ENCODE results near the gene FBXW12. TPM values are rescaled to one million over a fixed set of nuclear protein-coding genes. Genes with fewer than 3 reads are reported as not detected.

Gene FBXW12
- total RNA-seq, 1 experiment from 2014 or later: 2.0 TPM

DNA sequence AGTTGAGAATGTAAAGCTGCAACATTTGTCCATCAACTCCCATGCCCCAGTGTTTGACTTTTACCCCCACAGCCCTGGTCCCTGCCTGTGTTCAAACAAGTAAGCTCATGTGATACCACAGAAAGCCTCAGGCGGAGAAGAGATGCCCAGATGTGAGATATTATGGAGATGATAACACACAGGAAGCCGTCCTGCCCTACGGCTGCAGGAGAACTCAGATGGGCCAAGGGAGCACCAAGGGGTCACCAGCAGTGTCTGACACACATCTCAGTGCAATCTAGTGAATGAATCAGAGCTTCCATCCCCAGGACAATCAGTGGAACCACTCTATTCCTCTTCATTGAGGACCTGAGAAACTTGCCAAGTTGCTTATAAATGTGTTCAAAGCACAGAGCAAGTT, 24.5 kb upstream of the FBXW12 start:
- ATAC-seq (no peak), DNase-seq (ENCODE audit: low spot score) (no peak)
- TF ChIP-seq, protein P1, sequence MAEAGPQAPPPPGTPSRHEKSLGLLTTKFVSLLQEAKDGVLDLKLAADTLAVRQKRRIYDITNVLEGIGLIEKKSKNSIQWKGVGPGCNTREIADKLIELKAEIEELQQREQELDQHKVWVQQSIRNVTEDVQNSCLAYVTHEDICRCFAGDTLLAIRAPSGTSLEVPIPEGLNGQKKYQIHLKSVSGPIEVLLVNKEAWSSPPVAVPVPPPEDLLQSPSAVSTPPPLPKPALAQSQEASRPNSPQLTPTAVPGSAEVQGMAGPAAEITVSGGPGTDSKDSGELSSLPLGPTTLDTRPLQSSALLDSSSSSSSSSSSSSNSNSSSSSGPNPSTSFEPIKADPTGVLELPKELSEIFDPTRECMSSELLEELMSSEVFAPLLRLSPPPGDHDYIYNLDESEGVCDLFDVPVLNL (CRISPR knock-in tag; IDR thresholded peaks at IDR 0.05; ENCODE audit: borderline replicate concordance, low read depth): no peak
- ChIA-PET POLR2A (no interaction called here), CTCF (interaction anchor here (0.8 to 2.6 kb wide), 4 partner anchors 53 to 153 kb away, joined by 3 to 11 read pairs (median 5); no protein-coding TSS in a partner anchor)
- Mint-ChIP-seq H3K4me3 (no peak overlapping the region), H3K36me3 (no peaks in the 10 kb centered on the region), H3K4me1 (no peaks in the 10 kb centered on the region), H3K9me3 (no peaks in the 10 kb centered on the region), H3K27me3 (ENCODE audit: low read depth) (peaks cover 45% of the 10 kb centered on the region), H3K27ac (no peak overlapping the region)

DNA sequence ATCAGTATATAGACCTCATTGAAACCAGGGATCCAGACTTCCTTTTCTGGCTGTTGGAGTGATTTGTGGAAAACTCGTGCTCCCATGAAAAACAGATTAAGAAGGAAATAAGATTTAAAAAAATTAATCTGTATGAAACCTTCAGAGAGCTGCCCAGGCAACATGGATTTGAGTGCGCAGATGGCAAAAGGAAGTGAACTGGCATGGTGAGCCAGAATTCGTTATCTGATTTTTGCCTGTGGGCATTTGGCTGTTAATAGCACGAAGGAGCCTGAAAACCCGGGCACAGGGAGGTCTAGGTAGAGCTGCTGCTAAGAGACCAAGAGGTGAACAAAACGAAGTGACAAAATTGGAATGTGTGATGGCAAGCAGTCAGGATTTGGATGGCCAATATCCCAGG, 19.5 kb upstream of the FBXW12 start:
- TF ChIP-seq E2F5 (CRISPR knock-in tag; IDR thresholded peaks at IDR 0.05) (no peak), ATF1 (CRISPR knock-in tag; IDR thresholded peaks at IDR 0.05) (no peak), ZSCAN18 (CRISPR knock-in tag; IDR thresholded peaks at IDR 0.05) (no peak), ZNF423 (CRISPR knock-in tag; IDR thresholded peaks at IDR 0.05) (no peak), ZBTB21 (CRISPR knock-in tag; IDR thresholded peaks at IDR 0.05; ENCODE audit: borderline replicate concordance) (no peak), ESRRA (CRISPR knock-in tag; IDR thresholded peaks at IDR 0.05; ENCODE audit: borderline replicate concordance) (no peak), ZMAT4 (CRISPR knock-in tag; IDR thresholded peaks at IDR 0.05) (no peak), USF1 (CRISPR knock-in tag; IDR thresholded peaks at IDR 0.05) (no peak), NR3C1 (CRISPR knock-in tag; conservative IDR thresholded peaks at IDR 0.05; ENCODE audit: low read depth) (no peak), SMAD4 (CRISPR knock-in tag; IDR thresholded peaks at IDR 0.05) (no peak), MAX (CRISPR knock-in tag; IDR thresholded peaks at IDR 0.05) (no peak)
- TF ChIP-seq, protein P2, sequence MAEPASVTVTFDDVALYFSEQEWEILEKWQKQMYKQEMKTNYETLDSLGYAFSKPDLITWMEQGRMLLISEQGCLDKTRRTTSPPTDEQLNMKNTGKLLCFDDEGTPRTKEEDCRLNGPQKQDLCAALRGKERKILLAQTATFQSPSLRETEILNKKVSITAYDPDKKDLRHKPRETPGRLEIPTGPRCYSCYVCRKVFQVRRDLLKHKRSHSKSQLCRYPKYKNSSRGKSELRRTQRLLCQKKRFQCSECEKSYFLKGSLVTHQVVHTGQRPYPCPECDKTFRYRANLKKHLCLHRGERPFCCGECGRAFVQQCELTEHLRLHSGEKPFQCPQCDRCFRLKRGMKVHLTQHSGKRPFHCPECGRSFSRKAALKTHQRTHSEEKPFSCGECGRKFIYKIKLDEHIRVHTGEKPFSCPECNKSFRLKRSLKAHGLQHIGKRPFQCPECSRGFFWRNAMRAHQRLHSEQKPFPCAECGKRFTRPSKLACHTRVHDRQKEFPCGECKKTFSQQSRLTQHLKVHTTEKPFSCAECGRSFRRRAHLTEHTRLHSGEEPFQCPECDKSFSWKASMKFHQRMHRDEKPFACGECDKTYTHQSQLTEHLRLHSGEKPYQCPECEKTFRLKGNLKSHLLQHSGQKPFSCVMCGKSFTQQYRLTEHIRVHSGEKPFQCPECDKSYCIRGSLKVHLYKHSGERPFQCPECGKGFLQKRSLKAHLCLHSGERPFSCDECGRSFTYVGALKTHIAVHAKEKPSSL (CRISPR knock-in tag; conservative IDR thresholded peaks at IDR 0.05): no peak
- TF ChIP-seq, protein P3, sequence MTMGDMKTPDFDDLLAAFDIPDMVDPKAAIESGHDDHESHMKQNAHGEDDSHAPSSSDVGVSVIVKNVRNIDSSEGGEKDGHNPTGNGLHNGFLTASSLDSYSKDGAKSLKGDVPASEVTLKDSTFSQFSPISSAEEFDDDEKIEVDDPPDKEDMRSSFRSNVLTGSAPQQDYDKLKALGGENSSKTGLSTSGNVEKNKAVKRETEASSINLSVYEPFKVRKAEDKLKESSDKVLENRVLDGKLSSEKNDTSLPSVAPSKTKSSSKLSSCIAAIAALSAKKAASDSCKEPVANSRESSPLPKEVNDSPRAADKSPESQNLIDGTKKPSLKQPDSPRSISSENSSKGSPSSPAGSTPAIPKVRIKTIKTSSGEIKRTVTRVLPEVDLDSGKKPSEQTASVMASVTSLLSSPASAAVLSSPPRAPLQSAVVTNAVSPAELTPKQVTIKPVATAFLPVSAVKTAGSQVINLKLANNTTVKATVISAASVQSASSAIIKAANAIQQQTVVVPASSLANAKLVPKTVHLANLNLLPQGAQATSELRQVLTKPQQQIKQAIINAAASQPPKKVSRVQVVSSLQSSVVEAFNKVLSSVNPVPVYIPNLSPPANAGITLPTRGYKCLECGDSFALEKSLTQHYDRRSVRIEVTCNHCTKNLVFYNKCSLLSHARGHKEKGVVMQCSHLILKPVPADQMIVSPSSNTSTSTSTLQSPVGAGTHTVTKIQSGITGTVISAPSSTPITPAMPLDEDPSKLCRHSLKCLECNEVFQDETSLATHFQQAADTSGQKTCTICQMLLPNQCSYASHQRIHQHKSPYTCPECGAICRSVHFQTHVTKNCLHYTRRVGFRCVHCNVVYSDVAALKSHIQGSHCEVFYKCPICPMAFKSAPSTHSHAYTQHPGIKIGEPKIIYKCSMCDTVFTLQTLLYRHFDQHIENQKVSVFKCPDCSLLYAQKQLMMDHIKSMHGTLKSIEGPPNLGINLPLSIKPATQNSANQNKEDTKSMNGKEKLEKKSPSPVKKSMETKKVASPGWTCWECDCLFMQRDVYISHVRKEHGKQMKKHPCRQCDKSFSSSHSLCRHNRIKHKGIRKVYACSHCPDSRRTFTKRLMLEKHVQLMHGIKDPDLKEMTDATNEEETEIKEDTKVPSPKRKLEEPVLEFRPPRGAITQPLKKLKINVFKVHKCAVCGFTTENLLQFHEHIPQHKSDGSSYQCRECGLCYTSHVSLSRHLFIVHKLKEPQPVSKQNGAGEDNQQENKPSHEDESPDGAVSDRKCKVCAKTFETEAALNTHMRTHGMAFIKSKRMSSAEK (CRISPR knock-in tag; IDR thresholded peaks at IDR 0.05; ENCODE audit: borderline replicate concordance): no peak
- H3K36me3 Mint-ChIP-seq: no peaks in the 10 kb centered on the region
- peaks cover 15% of the 10 kb centered on the region for H3K9me3 Mint-ChIP-seq
- CTCF ChIA-PET: interaction anchor here (2.0 to 2.4 kb wide), 2 partner anchors 48 to 84 kb away, joined by 4 to 9 read pairs; no protein-coding TSS in a partner anchor
- peaks cover 53% of the 10 kb centered on the region for H3K27me3 Mint-ChIP-seq (ENCODE audit: low read depth)
- no peak overlapping the region for H3K4me3 Mint-ChIP-seq
- POLR2A ChIA-PET: no interaction called here
- H3K27ac Mint-ChIP-seq: no peak overlapping the region
- H3K4me1 Mint-ChIP-seq: no peaks in the 10 kb centered on the region
- DNase-seq (ENCODE audit: low spot score) (no peak), ATAC-seq (no peak)
